Ovary (tissue), 3 donors: Measurements from ENCODE around the gene SCARB2.

Source experiments
- CTCF ChIP-seq, 3 donors: fragments of 450-650 bp in 2 of 3; fragments of 200-600 bp in 1 of 3; IDR thresholded peaks; one replicate each; pipeline versions ENCODE4 v1.5.1 to v1.8.0; 2016 to 2022; ENCODE audit warnings: antibody characterized with exemption in 3 of 3, mild to moderate bottlenecking in 1 of 3
- POLR2A ChIP-seq: fragments of 450-650 bp; IDR thresholded peaks from one replicate; pipeline ENCODE4 v1.6.1; 2017; ENCODE audit warnings: antibody characterized with exemption, mild to moderate bottlenecking, moderate library complexity
- donor health status: DM: no; HTN: no; CAD: no.

- TF ChIP-seq CTCF (IDR thresholded peaks at IDR 0.05) (no peak), POLR2A (no peak)
Observed at GRCh38 chr4:76175336-76175735, 38.3 kb downstream of the SCARB2 start.
